ENCODE measurements around the gene TEKTIP1.

TEKTIP1 gene

GRCh38 chr19:3539756-3540118 is 763 bp downstream of the TEKTIP1 start:
- DNase-seq (ENCODE audit: low read depth), result no peak
- TF ChIP-seq CTCF (conservative IDR thresholded peaks at IDR 0.05; ENCODE audit: control insufficient read depth, insufficient read depth, low read depth, low read length), result no peak
- no peak overlapping the region for H3K4me3 ChIP-seq (ENCODE audit: control insufficient read depth, low read depth, low read length)

DNA sequence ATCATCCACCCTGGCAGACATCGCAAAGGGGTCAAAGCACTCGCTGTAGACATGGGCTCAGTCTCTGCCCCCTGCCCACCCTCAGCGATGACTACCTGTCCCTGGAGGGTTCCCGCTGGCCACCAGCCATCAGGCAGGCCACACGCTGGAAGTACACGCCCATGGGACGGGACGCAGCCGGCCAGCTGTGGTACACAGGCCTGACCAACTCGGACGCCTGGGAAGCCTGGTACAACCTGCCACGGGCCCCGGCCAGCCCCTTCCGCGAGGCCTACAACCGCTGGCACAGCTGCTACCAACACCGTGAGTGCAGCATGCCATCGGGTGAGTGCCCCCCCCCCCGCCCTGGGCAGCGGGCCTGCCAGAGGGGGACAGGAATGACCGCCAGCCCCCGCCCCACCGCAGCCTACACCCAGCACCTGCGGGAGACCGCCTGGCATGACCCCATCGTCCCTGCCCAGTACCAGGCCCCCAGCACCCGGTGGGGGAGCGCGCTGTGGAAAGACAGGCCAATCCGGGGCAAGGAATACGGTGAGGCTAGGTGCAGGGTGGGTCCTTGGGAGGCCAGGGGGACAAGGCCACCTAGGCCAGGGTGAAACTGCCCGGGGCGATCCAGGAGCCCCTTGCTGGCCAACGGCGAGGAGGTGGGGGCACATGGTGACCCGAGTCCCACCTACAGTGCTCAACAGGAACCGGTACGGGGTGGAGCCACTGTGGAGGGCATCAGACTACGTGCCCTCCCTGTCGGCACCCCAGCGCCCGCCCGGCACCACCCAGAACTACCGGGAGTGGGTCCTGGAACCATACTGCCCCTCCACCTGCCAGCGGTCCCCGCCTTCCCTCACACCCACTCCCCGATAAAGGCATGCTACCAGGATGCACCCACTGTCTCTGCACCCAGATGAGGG is 4.4 kb downstream of the TEKTIP1 start:
- no peak overlapping the region for H3K4me3 ChIP-seq (ENCODE audit: control insufficient read depth, low read depth, low read length)
- TF ChIP-seq CTCF (conservative IDR thresholded peaks at IDR 0.05; ENCODE audit: control insufficient read depth, insufficient read depth, low read depth, low read length), result no peak
- DNase-seq (ENCODE audit: low read depth), result peak; percentile 23

- no peak overlapping the region for H3K4me3 ChIP-seq (ENCODE audit: control insufficient read depth, low read depth, low read length)
- DNase-seq (ENCODE audit: low read depth), result no peak
- no peak for TF ChIP-seq CTCF (conservative IDR thresholded peaks at IDR 0.05; ENCODE audit: control insufficient read depth, insufficient read depth, low read depth, low read length)
Observed at GRCh38 chr19:3544058-3544376, 5.0 kb downstream of the TEKTIP1 start.

DNA sequence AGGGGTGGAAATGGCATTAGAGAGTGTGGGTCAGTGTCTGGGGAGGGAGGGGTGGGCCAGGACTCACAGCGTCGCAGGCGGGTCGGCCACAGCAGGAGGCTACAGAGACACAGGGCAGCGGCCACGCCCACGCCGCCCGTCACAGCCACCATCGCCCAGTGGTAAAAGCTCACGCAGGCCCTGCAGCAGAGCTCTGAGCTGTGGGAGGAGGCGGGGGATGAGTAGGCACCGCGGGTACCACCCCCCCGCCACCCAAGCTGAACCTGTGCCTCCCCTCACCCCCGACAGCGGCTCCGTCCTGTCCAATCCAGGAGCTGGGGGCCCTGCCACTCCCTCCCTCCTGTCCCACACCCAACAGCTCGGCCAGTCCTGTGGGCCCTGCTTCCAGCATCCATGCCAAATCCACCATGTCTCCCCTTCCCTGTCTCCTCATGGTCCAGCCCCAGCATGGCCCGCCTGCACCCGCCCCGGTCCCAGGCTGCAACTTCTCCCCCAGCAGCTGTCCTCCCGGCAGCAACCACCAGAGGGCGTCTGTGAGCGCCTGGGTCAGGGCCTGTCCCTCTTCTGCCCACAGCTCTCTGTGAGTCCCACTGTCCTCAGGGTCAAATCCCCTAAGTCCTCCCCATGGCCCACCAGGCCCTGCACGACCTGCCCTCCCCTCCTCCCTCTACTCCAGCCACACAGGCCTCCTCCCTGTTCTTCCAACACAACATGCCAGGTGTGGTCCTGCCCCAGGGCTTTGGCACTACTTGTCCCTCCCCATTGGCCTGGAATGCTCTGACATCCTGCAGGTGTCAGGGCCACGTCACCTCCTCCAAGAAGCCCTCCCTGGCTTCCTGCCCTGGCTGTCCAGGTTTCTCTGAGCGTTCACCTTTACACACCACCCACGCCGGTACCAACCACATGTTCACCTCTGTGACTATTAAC is 6.0 kb downstream of the TEKTIP1 start:
- no peak overlapping the region for H3K4me3 ChIP-seq (ENCODE audit: control insufficient read depth, low read depth, low read length)
- peak; percentile 53 for DNase-seq (ENCODE audit: low read depth)
- TF ChIP-seq CTCF (conservative IDR thresholded peaks at IDR 0.05; ENCODE audit: control insufficient read depth, insufficient read depth, low read depth, low read length), result peak; percentile 87

DNA sequence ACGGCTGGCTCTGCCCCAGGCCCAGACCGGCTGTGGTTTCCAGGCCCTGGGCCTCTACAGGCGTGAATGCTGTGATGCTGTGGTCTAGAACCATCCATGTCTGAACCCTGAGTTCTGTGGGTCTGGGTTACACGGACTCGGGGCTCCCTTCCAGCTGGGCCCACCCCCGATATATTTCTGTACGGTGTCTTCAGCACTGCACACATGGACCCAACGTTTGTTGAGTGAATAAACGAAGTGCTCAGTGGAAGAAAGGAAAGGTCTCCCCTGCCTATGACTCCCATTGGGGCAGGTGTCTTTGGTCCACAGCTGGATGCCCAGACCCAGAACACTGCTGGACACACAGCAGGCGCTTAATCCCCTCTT is 6.7 kb downstream of the TEKTIP1 start:
- TF ChIP-seq CTCF (conservative IDR thresholded peaks at IDR 0.05; ENCODE audit: control insufficient read depth, insufficient read depth, low read depth, low read length), result no peak
- no peak overlapping the region for H3K4me3 ChIP-seq (ENCODE audit: control insufficient read depth, low read depth, low read length)
- no peak for DNase-seq (ENCODE audit: low read depth)

GRCh38 chr19:3546119-3546518 is 7.1 kb downstream of the TEKTIP1 start:
- DNase-seq (ENCODE audit: low read depth), result no peak
- H3K4me3 ChIP-seq (ENCODE audit: control insufficient read depth, low read depth, low read length), result no peak overlapping the region
- TF ChIP-seq CTCF (conservative IDR thresholded peaks at IDR 0.05; ENCODE audit: control insufficient read depth, insufficient read depth, low read depth, low read length), result no peak

Measured in fibroblast of mammary gland (primary cell).